Esophagus muscularis mucosa (tissue), 3 donors: ENCODE measurements around the gene TRIM50.

Experiments
- EP300 ChIP-seq: sonication (generic); formaldehyde crosslinking; IDR thresholded peaks from one replicate; pipeline ENCODE4 v1.6.1; 2017; ENCODE audit warnings: antibody characterized with exemption
- POLR2AphosphoS5 ChIP-seq, 2 donors: sonication (generic); formaldehyde crosslinking; IDR thresholded peaks; one replicate each; pipeline ENCODE4 v1.6.1; 2017; ENCODE audit warnings: antibody characterized with exemption in 2 of 2

DNA sequence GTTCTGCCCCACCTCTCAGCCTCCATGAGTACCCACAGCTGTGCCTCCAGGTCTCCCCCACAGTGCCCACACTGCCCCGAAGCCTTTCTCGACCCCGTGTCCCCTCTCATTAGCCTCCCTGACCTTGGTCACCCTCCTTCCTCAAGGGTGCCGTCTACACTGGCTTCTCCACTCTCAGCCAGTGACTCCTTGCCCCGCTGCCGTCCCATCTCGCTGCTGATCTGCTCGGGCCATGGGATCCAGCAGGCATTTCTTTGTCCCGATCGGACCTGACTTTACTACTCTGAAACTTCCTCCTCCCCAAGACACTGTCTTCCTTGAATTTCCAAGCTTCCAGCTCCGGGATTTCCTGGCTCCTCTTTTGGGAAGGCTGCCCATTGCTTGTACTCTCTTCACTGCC is 31.4 kb upstream of the TRIM50 start:
- TF ChIP-seq POLR2AphosphoS5 (IDR thresholded peaks at IDR 0.05): no peak
- no peak for TF ChIP-seq EP300
